GM21423 (cell line): ENCODE measurements around the gene RTKN.

Experiments used
- ATAC-seq: cut with Tn5 transposase; IDR thresholded peaks from one replicate; pipeline ENCODE4 v1.9.1; 2021; ENCODE audit warnings: mild to moderate bottlenecking, moderate library complexity; ENCODE audit not compliant: unreplicated experiment

Gene RTKN

DNA sequence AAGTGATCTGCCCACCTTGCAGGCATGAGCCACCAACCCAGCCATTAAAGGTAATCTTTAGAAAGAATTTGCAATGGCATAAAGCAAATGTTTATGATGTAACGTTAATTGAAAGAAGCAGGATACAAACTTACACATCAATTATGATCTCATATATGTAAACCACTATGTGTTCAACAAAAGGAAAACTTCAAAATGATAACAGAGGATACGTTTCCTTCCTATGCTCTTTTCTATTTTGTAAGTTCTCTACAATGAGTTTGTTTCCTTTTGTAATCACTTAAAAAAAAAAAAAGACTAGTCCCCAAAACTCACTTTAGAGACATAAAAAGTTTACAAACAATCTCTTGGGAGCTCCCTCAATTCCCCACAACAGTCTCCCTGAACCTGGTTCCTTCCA lies 21.7 kb downstream of the RTKN start:
- ATAC-seq = no peak

DNA sequence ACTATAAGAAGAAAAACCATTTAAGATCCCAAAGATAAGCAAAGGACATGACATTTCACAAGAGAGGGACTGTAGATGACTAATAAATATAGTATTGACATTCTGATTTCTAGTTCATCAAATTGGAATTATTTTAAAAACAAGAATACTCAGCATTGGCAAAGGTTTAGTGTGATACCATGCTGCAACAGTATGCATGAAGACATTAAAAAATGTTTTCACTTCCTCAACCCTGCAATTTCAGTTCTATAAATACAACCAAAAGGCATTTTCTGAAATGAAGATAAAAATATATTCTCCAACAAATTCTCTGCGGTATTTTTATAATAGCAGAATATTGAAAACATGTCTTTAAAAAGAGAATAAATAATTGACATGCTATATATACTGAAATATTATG lies 22.4 kb downstream of the RTKN start:
- no peak for ATAC-seq

DNA sequence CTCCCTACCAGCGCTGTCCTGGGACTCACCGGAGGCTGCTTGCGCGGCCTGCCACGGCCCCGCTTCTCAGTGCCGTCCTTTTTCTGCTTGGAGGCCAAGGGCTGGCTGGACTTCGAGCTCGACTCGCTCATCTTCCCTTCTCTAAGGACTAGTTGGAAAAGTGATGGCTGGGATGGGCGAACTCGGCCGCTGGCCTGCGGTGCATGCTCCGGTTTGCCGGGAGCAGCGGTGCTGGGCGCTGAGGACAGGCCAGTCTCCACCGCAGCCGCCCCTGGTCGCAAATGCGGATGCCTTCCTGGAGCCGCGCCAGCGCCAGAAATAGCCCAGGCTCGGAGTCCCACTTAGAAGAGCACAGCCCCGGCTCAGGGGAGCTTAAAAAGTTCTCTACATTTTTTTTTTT lies 23.4 kb downstream of the RTKN start:
- no peak for ATAC-seq

DNA sequence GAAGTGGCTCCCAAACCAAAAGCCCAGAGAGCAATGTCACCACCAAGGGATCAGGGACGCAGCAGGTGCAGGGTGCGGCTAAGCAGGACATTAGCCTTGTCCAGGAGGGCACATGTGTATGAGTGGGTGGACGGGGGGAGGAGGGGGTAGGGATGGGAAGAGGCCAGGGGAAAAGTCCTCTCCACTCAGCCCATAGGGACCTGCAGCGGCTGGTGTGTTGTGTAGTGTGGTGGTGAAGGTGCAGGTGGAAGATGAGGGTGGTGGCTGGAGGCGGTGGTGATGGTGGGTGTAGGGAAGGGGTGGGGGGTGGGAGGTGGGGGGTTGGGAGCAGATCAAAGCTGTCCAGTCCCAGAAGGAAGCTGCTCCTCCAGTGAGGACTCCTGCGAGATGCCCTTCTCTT lies 24.0 kb downstream of the RTKN start:
- ATAC-seq = no peak

DNA sequence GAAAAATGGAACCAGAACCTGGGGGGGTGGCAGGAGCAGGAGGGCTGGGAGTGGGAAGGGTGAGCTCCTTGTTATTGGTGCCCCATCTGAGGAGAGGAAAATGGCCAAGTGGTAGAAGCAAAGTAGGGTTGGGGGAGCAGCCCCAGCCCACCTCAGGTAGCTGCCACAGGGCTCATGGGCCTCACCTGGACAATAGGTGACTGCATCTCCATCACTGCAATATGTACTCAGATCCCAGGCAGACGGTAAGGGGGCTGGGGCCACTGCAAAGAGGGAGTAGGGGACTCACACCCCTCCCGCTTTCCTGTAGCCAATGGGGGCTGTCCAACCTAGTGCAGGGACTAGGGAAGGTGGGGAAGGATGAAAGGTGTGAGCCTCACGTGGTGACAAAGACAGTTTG lies 24.5 kb downstream of the RTKN start:
- ATAC-seq = no peak

DNA sequence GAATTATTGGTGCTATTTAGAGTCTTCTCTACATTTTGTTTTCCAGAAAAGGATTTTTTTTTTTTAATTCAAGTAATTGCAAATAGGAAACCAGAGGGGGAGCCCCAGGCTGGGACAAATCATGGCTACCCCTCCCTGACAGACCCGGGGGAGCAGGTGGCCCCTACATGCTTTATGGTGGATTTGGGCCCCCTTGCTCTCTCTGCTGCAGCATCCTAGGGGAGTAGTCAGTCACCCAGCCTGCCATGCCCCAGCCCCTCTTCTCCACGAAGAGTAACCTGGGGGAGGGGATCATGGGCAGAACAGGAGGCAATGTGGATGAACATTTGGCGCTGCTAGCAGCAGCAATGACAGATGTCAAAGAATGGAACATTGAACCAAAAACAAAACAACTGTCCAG lies 25.0 kb downstream of the RTKN start:
- no peak for ATAC-seq

DNA sequence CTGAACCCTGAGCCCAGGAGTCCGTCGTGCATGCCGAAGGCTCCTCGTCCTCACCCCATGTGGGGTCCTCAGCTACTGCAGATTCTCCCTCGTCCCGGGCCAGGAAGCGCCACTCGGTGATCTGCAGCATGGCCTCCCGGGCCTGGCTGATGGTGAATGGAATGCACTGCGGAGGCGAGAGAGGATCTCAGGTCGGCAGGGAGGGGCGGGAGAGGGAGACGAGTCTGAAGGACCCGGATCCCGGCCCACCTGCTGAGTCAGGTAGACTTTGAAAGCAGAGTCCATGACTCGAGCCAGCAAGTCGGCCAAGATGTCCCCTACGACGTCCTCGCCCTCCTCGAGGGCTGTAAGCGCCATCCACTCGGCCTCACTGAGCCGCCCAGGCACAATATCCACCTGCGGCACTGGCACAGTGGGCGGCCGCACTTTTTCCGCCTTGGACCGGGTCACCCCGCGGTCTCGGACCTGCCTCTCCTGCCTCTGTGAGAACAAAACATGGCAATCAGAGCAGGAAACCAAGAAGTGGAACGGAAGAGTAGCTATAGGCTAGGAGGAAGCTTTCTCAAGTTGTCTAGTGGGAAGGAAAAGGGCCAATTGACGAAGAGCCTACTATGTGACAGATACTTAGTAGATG lies 25.9 kb downstream of the RTKN start:
- ATAC-seq = no peak

DNA sequence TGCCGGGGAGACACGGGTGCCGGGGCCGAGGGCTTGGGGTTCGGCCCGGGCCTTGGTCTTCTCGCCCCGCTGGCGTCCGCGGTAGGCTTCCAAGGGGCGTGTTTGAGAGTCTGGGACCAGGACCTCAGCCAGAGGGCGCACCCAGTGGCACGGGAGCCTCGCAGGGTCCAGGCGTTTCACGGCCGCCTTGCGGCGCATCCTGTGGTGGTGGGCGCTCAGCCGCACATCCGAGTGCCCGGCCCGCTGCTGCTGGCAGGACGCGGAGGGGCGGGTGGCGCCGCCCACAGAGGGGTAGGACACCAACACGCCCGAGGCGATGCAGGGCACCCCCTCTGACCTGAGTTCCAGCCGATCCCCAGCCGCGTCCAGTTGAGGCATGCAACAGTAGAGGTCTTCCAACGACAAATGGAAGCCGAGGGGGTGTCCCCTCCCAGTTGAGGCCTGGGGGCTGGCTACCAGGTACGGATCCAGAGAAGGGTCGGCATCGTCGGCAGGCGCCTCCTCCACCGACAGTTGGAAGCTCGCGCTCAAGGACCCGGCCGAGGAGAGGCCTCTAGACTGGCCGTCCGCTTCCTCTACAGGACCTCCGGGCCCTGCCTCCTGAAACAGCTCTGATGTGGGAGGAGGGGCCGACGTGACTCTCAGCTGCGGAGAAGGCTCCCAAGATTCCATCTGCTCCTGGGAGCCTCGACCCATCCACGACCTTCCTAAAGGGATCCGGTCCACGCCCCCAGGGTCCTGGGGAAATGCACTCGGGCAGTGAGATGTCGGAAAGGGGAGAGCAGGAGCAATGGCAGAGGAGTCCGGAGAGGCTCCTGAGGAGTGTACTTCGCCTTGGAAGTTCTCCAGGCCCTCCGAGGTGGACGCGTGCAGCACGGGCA lies 26.6 kb downstream of the RTKN start:
- ATAC-seq = no peak

DNA sequence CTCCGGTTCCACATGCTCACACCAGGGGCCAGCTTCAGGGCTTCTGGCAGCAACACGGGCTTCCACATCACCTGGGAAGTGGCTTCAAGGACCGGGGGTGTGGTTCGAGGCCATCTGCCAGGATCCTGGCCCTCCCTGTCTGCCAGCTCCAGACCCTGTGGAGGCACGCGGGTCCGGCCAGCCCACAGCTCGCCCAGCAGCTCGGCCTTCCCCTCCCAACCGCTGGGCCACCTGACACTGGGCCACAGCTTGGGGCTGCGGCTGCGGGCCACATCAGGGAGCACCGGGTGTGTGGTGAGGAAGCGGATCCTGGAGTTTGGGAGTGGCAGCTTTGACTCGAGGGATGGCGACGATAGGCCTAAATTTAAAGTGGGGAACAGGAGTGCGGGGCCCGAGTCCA lies 27.3 kb downstream of the RTKN start:
- no peak for ATAC-seq

DNA sequence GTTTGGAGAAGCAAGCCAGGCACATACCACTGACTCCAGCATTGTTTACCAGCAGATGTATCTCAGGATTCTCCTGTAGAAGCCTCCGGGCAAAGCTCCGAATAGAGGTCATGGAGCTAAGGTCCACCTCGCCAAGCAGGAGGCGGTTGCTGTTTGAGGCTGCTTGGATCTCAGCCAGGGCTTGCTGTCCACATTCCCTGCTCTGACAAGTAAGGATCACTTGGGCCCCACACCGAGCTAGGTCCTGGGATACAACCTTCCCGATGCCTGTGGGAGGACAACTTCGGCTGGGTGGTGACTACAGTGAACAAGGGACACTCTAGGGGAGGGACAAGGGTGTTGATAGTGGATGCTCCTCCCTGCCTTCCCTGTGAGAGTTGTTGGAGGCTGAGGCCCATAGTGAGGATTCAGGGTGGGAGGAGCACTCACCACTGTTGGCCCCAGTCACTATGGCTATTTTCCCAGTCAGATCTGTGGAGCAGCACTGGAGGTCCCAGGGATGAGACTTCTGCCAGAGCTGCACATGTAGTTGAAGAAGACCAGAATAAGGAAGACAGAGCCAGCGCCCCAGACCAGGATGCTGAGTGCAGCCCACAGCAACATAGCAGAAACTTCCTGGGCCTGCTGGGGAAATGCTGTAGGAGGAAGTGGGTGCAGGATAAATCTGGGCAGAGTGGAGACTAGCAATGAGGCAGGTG lies 28.6 kb downstream of the RTKN start:
- no peak for ATAC-seq

DNA sequence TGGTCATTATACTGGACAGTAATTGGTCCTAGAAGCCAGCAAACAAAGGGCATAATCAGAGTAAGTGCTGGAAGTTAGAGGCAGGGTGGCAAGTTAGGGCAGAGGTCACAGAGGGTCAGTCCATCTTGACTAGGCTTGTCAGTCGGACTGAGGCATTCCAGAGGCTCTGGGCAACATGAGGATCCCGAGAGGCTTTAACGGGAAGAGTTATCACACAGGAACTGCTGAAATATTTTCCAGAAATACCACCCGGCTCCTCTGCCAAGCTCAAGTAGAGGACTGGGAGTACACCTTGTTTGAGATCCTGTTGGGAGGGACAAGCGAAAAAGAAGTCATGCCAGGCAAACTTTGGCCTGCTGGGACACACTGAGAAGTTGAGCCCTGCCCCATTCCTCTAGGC lies 34.1 kb downstream of the RTKN start:
- no peak for ATAC-seq

DNA sequence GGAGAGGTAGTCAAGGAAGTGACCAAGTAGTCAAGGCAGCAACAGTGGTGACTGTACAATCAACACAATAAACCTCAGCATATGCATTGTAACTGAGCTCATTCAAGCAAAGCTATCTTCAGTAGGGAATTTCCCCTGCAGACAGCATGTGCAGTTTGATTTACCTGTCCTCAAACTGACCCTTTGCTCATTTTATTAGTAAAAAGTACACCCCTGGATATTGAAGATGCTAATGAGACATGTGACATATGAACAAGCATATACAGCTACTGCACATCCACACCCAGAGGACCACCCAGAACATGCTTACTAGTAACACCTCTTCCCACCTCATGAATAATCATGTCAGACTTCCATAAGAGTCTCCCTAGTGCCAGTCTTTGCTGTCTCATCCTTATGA lies 35.7 kb downstream of the RTKN start:
- ATAC-seq = peak; percentile 73

DNA sequence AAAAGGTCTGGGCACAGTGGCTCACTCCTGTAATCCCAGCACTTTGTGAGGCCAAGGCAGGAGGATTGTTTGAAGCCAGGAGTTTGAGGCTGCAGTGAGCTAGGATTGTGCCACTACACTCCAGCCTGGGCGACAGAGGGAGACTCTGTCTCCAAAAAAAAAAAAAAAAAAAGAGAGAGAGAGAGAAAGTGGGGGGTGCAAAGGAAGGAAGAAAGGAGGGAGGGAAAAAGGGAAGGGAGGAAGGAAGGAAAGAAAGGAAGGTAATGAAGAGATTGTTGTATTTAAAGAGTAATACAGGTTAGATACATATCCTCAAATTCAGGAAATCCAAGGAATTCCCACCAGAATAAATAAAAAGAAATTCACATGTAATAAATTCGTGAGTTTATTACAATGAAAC lies 39.8 kb downstream of the RTKN start:
- ATAC-seq = no peak

DNA sequence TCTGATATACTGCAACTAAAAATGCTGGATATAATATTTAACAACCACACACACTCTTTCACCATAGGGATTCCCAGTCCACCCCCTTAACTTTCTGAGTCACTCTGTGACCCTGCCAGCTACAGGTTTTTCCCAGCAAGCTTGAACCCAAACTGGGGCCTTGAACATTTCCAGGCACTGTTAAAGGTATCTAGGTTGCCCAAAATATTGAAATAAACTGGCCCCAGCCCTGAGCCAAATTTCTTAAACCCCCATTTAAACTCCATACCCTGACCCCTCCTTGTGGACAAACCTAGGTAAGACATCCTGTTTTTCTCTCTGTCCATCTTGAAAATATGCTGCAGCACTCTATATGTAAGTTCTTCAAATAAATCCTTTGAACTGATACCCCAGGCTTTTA lies 42.0 kb downstream of the RTKN start:
- no peak for ATAC-seq

DNA sequence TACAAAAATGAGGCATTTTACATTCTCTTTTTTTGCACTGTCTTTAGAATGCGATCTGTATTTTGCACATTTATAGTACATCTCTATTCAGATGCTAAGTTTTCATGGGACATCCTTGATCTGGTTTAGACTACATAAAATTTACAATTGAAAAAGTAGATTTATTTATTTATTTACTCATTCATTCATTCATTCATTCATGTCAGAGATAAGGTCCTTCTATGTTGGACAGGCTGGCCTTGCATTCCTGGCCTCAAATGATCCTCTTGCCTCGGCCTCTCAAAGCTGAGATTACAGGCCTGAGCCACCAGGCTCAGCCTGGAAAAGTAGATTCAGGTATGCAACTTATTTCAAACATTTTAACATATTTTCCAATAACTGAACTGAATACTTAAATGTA lies 45.6 kb downstream of the RTKN start:
- no peak for ATAC-seq

DNA sequence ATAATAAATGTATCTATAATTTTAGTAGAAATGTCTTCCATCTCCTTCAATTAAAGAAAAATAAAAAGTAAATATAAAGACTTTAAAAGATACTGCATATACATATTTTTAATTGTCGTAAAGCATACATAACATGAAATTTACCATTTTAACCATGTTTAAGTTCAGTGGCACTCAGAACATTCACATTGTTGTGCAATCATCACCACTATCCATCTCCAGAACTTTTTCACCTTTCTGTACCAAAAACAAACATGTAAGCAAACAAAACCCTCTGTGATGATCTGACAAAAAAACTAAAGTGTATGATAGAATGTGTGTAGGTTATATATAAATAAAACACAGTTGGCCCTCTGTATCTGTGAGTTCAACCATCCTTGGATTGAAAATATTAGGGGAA lies 48.2 kb downstream of the RTKN start:
- no peak for ATAC-seq

DNA sequence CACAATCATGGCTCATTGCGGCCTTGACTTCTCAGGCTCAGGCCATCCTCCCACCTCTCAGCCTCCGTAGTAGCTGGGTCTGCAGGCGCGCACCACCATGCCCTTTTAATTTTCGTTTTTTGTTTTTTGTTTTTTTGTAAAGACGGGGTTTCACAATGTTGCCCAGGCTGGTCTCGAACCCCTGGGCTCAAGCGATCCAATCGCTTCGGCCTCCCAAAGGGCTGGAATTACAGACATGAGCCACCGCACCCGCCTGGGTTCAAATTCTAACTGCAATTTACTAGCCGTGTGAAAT lies 49.3 kb downstream of the RTKN start:
- no peak for ATAC-seq

DNA sequence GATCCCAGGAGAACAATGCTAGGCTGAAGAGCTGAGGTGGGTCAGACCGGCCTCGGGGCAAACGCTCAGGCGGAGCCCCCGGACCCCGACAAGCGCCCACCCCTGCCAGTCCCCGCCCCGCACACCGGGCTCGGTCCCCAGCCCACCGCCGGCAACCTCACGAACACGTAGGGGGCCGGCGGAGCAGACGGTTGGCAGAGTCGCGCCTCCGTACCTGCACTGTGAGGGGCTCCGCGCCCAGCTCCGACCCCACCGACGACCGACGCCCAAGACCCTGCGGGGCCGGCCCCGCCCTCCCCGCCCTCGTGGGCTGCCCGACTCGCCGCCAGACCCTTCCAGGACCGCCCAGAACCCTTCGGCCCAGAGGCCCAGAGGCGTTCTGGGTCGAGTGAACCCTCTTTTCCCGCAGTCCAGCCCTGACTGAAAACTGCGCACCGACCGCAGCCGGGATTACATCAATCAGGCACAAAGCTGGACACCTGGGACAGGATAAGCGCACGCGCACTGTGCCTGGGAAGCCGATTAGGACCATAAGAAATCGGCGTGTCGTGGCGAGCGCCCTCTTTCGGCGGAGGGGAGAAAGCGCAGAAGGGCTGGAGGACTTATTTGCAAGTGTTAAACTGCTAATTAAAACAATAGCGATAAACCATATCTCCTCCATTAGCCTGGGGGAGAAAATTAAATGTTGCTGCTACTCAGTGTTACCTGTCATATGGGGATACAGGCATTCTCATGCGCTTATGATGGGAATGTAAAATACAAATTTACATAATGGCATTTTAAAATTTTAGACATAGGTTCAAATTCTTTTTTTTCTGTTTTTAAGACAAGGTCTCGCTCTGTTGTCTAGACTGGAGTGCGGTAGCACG lies 49.9 kb downstream of the RTKN start:
- peak; percentile 66 for ATAC-seq

DNA sequence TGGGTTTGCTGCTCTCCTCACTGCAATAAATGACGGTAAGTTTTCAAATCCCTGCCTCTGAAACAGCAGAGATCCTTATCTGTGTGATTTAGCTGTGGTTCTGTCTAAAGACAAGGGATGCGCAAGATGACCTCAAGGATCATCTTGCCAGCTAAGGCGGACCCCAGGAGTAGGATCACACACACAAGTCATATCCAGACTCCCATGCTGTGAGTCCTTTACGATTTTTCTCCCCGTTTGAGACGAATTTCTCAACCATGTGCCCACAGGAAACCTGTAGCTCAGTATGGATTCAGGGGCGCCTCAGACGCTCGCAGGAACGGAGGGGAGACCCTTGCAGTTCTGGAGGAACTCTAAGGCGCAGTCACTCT lies 50.5 kb downstream of the RTKN start:
- ATAC-seq = peak; percentile 13

DNA sequence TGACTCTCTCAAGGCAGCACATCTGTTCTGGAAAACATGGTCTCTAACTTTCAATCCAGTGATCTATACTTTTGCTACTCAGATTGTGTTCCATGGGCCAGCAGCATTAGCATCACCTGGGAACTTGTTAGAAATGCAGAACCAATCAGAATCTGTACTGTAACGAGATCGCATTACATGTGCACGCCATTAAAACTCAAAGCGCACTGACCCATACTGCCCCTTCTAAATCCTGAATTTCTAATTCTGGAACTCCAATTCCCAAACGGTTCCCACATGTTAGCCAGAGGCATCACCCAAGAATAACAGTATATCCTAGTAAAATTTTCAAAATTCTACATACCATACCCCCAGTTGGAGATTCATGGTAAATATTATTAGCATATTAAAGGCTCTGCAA lies 51.1 kb downstream of the RTKN start:
- ATAC-seq = no peak

DNA sequence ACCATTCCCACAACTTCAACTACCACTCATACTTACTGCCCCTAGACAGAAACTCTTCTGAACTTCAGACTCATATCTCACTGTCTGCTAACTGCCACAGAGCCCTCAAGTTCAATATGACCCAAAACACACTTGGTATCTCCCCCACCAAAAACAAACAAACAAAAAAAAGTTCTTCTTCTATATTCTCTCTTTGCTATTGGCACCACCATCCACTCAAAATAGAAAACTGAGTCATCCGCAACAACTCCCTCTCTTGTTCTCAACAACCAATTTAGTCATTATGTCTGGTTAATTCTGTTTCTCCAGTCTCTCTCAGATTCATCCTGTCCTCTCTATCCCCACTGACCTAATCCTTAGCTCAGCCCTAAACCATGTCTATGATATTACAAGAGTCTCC lies 54.4 kb downstream of the RTKN start:
- ATAC-seq = no peak
